ENCODE results near the gene TYK2.
A peak's percentile ranks its signal among the peaks of the same experiment; 100 is the strongest.

TYK2 gene

GRCh38 chr19:10332965-10333757 lies 47.2 kb downstream of the TYK2 start, which contains the start of gene RAVER1:
Gene RAVER1 (minus strand): TSS chr19:10333529. CDS start chr19:10333507, 22 bp downstream.
- peak; percentile 98 for DNase-seq

- DNase-seq = no peak
Observed at GRCh38 chr19:10332158-10332964, 48.0 kb downstream of the TYK2 start.

- DNase-seq = no peak
Observed at GRCh38 chr19:10329555-10329954, 50.8 kb downstream of the TYK2 start.

GRCh38 chr19:10328558-10329429 lies 51.6 kb downstream of the TYK2 start:
- no peak for DNase-seq

- no peak for DNase-seq
Observed at GRCh38 chr19:10327793-10328192, 52.6 kb downstream of the TYK2 start.

- no peak for DNase-seq
Observed at GRCh38 chr19:10325732-10326131, 54.6 kb downstream of the TYK2 start.

GRCh38 chr19:10321874-10322835 lies 58.2 kb downstream of the TYK2 start:
- no peak for DNase-seq

GRCh38 chr19:10321417-10321797 lies 59.0 kb downstream of the TYK2 start:
- DNase-seq = no peak

- DNase-seq = no peak
Observed at GRCh38 chr19:10320602-10321416, 59.6 kb downstream of the TYK2 start.

- no peak for DNase-seq
Observed at GRCh38 chr19:10318807-10319682, 61.3 kb downstream of the TYK2 start.

GRCh38 chr19:10317857-10318462 lies 62.4 kb downstream of the TYK2 start:
- no peak for DNase-seq

GRCh38 chr19:10317045-10317856 lies 63.1 kb downstream of the TYK2 start:
- DNase-seq = no peak

- no peak for DNase-seq
Observed at GRCh38 chr19:10316229-10317044, 63.9 kb downstream of the TYK2 start.

GRCh38 chr19:10315335-10316214 lies 64.8 kb downstream of the TYK2 start, which contains the start of gene FDX2:
Gene FDX2 (minus strand): TSS chr19:10316015. CDS start chr19:10315996, 19 bp downstream.
- DNase-seq = peak; percentile 95

- no peak for DNase-seq
Observed at GRCh38 chr19:10309423-10309822, 70.9 kb downstream of the TYK2 start, which contains the start of gene ZGLP1. Gene ZGLP1 (minus strand): TSS chr19:10309815.

- DNase-seq = no peak
Observed at GRCh38 chr19:10306327-10306726, 74.0 kb downstream of the TYK2 start.
